Activated CD4-positive, alpha-beta memory T cell treated with anti-CD3 and anti-CD28 coated beads, Interleukin-2, amount 10 ng/mL, durations not matched to agents 7 days and 5 days (primary cell): ENCODE data around the gene POLE. TPM values are rescaled to one million over a fixed set of nuclear protein-coding genes. Genes with fewer than 3 reads are reported as not detected.

Experiments
- CTCF ChIA-PET: fragments of 350-600 bp; sonication (Branson Sonifier 250); formaldehyde crosslinking; loops from one replicate; lab custom pipeline; 2021; ENCODE audit warnings: antibody characterized with exemption, inconsistent platforms; lab: Charles Lee
- POLR2A ChIA-PET: fragments of 350-600 bp; sonication (Branson Sonifier 250); formaldehyde crosslinking; loops from one replicate; lab custom pipeline; 2021; ENCODE audit warnings: antibody characterized with exemption; lab: Charles Lee
- DNase-seq: peaks from one replicate; pipeline ENCODE4 v3.0.0-alpha.2; 2020
- H3K27ac Mint-ChIP-seq: one replicate; pipeline ENCODE4 v1.8.0; 2021; ENCODE audit warnings: mild to moderate bottlenecking, mixed read lengths
- H3K27me3 Mint-ChIP-seq: one replicate; pipeline ENCODE4 v1.8.0; 2021; ENCODE audit warnings: mixed read lengths
- H3K36me3 Mint-ChIP-seq: one replicate; pipeline ENCODE4 v1.8.0; 2021; ENCODE audit warnings: low read depth, mixed read lengths
- H3K4me1 Mint-ChIP-seq: one replicate; pipeline ENCODE4 v1.8.0; 2021; ENCODE audit warnings: mixed read lengths
- H3K4me3 Mint-ChIP-seq: one replicate; pipeline ENCODE4 v1.8.0; 2021; ENCODE audit warnings: mild to moderate bottlenecking, mixed read lengths
- H3K9me3 Mint-ChIP-seq: one replicate; pipeline ENCODE4 v1.8.0; 2021; ENCODE audit warnings: mixed read lengths
- total RNA-seq, 2 experiments: library from RNA; stranded (reverse); gene quantifications; one replicate each; pipeline ENCODE4 v1.2.3, GENCODE V29; 2021

The POLE gene
- total RNA-seq, 2 experiments from 2014 or later: 108 to 117 TPM

GRCh38 chr12:132664206-132665148 is 22.7 kb downstream of the POLE start:
- POLR2A ChIA-PET: no interaction called here
- H3K27ac Mint-ChIP-seq: no peak overlapping the region

GRCh38 chr12:132662901-132663755 is 24.0 kb downstream of the POLE start:
- ChIA-PET CTCF (no interaction called here), POLR2A (no interaction called here)
- H3K36me3 Mint-ChIP-seq: peaks cover 90% of the 10 kb centered on the region
- H3K27me3 Mint-ChIP-seq: no peaks in the 10 kb centered on the region
- no peak overlapping the region for H3K4me3 Mint-ChIP-seq
- H3K27ac Mint-ChIP-seq: peak overlapping the region; percentile 4
- no peaks in the 10 kb centered on the region for H3K9me3 Mint-ChIP-seq
- peaks cover 39% of the 10 kb centered on the region for H3K4me1 Mint-ChIP-seq
- DNase-seq: no peak

More at GRCh38 chr12:132664206-132665148, 22.7 kb downstream of the POLE start:
- no peak overlapping the region for H3K4me3 Mint-ChIP-seq
- no peak for DNase-seq
- no peaks in the 10 kb centered on the region for H3K9me3 Mint-ChIP-seq
- no peaks in the 10 kb centered on the region for H3K27me3 Mint-ChIP-seq
- peaks cover 39% of the 10 kb centered on the region for H3K4me1 Mint-ChIP-seq
- CTCF ChIA-PET: no interaction called here
- peaks cover 90% of the 10 kb centered on the region for H3K36me3 Mint-ChIP-seq

GRCh38 chr12:132661972-132662371 is 25.2 kb downstream of the POLE start:
- Mint-ChIP-seq H3K4me1 (peaks cover 39% of the 10 kb centered on the region), H3K27me3 (no peaks in the 10 kb centered on the region), H3K4me3 (no peak overlapping the region), H3K27ac (no peak overlapping the region), H3K36me3 (peaks cover 91% of the 10 kb centered on the region), H3K9me3 (no peaks in the 10 kb centered on the region)
- no peak for DNase-seq
- POLR2A ChIA-PET: no interaction called here
- CTCF ChIA-PET: no interaction called here

- DNase-seq: no peak
- H3K36me3 Mint-ChIP-seq: peaks cover 87% of the 10 kb centered on the region
- no peaks in the 10 kb centered on the region for H3K27me3 Mint-ChIP-seq
- no peak overlapping the region for H3K4me3 Mint-ChIP-seq
- H3K27ac Mint-ChIP-seq: no peak overlapping the region
- H3K4me1 Mint-ChIP-seq: peaks cover 39% of the 10 kb centered on the region
- ChIA-PET POLR2A (no interaction called here), CTCF (no interaction called here)
- H3K9me3 Mint-ChIP-seq: no peaks in the 10 kb centered on the region
Observed at GRCh38 chr12:132660996-132661395, 26.1 kb downstream of the POLE start.

GRCh38 chr12:132660052-132660451 is 27.1 kb downstream of the POLE start:
- no peaks in the 10 kb centered on the region for H3K27me3 Mint-ChIP-seq
- H3K4me3 Mint-ChIP-seq: no peak overlapping the region
- H3K4me1 Mint-ChIP-seq: peaks cover 38% of the 10 kb centered on the region
- POLR2A ChIA-PET: no interaction called here
- CTCF ChIA-PET: no interaction called here
- DNase-seq: no peak
- H3K9me3 Mint-ChIP-seq: no peaks in the 10 kb centered on the region
- peaks cover 78% of the 10 kb centered on the region for H3K36me3 Mint-ChIP-seq
- H3K27ac Mint-ChIP-seq: peak overlapping the region; percentile 5

- Mint-ChIP-seq H3K4me1 (peaks cover 35% of the 10 kb centered on the region), H3K36me3 (peaks cover 76% of the 10 kb centered on the region), H3K27ac (no peak overlapping the region), H3K27me3 (no peaks in the 10 kb centered on the region), H3K4me3 (no peak overlapping the region), H3K9me3 (no peaks in the 10 kb centered on the region)
- POLR2A ChIA-PET: interaction anchor here (1.0 kb wide), 1 partner anchor 13 kb away, joined by 3 read pairs; no protein-coding TSS in a partner anchor
- DNase-seq: no peak
- CTCF ChIA-PET: no interaction called here
Observed at GRCh38 chr12:132659146-132659545, 28.0 kb downstream of the POLE start.

GRCh38 chr12:132658149-132658894 is 28.8 kb downstream of the POLE start:
- ChIA-PET CTCF (interaction anchor here (1.1 kb wide), 1 partner anchor 278 kb away, joined by 3 read pairs; no protein-coding TSS in a partner anchor), POLR2A (interaction anchor here (1.0 kb wide), 1 partner anchor 14 kb away, joined by 3 read pairs; no protein-coding TSS in a partner anchor)
- Mint-ChIP-seq H3K36me3 (peaks cover 79% of the 10 kb centered on the region), H3K27me3 (no peaks in the 10 kb centered on the region), H3K27ac (no peak overlapping the region), H3K4me3 (no peak overlapping the region), H3K9me3 (no peaks in the 10 kb centered on the region), H3K4me1 (peaks cover 34% of the 10 kb centered on the region)
- no peak for DNase-seq

- no peak overlapping the region for H3K4me3 Mint-ChIP-seq
- no peaks in the 10 kb centered on the region for H3K9me3 Mint-ChIP-seq
- no peak overlapping the region for H3K27ac Mint-ChIP-seq
- H3K4me1 Mint-ChIP-seq: peaks cover 22% of the 10 kb centered on the region
- CTCF ChIA-PET: interaction anchor here (1.1 kb wide), 1 partner anchor 277 kb away, joined by 3 read pairs; no protein-coding TSS in a partner anchor
- H3K27me3 Mint-ChIP-seq: no peaks in the 10 kb centered on the region
- POLR2A ChIA-PET: interaction anchor here (0.6 kb wide), 1 partner anchor 121 kb away, joined by 3 read pairs; no protein-coding TSS in a partner anchor
- no peak for DNase-seq
- peaks cover 76% of the 10 kb centered on the region for H3K36me3 Mint-ChIP-seq
Observed at GRCh38 chr12:132657004-132657727, 30.0 kb downstream of the POLE start.

- H3K36me3 Mint-ChIP-seq: peaks cover 65% of the 10 kb centered on the region
- no peak overlapping the region for H3K4me3 Mint-ChIP-seq
- H3K27ac Mint-ChIP-seq: peak overlapping the region; percentile 14
- no peak for DNase-seq
- H3K4me1 Mint-ChIP-seq: peaks cover 5% of the 10 kb centered on the region
- ChIA-PET POLR2A (no interaction called here), CTCF (no interaction called here)
- no peaks in the 10 kb centered on the region for H3K9me3 Mint-ChIP-seq
- H3K27me3 Mint-ChIP-seq: no peaks in the 10 kb centered on the region
Observed at GRCh38 chr12:132653567-132654290, 33.4 kb downstream of the POLE start.

- no peak overlapping the region for H3K4me3 Mint-ChIP-seq
- DNase-seq: no peak
- H3K27me3 Mint-ChIP-seq: no peaks in the 10 kb centered on the region
- peak overlapping the region; percentile 35 for H3K27ac Mint-ChIP-seq
- H3K4me1 Mint-ChIP-seq: peaks cover 9% of the 10 kb centered on the region
- ChIA-PET CTCF (no interaction called here), POLR2A (no interaction called here)
- H3K36me3 Mint-ChIP-seq: peaks cover 63% of the 10 kb centered on the region
- H3K9me3 Mint-ChIP-seq: no peaks in the 10 kb centered on the region
Observed at GRCh38 chr12:132651444-132652100, 35.6 kb downstream of the POLE start.

GRCh38 chr12:132649226-132649945 is 37.8 kb downstream of the POLE start:
- Mint-ChIP-seq H3K9me3 (no peaks in the 10 kb centered on the region), H3K27ac (no peak overlapping the region), H3K27me3 (no peaks in the 10 kb centered on the region), H3K4me3 (no peak overlapping the region), H3K4me1 (peaks cover 9% of the 10 kb centered on the region), H3K36me3 (peaks cover 63% of the 10 kb centered on the region)
- ChIA-PET POLR2A (no interaction called here), CTCF (no interaction called here)
- no peak for DNase-seq
